Activated CD8-positive, alpha-beta memory T cell treated with anti-CD3 and anti-CD28 coated beads, Interleukin-2, amount 50 U/mL, for 24 hours (primary cell): Measurements from ENCODE around the gene TCEA3.

Source experiments
- DNase-seq: peaks from one replicate; pipeline ENCODE4 v3.0.0-alpha.2; 2020; ENCODE audit errors: extremely low read depth

TCEA3 gene

GRCh38 chr1:23446661-23447310 is 22.2 kb upstream of the TCEA3 start:
- DNase-seq: no peak

DNA sequence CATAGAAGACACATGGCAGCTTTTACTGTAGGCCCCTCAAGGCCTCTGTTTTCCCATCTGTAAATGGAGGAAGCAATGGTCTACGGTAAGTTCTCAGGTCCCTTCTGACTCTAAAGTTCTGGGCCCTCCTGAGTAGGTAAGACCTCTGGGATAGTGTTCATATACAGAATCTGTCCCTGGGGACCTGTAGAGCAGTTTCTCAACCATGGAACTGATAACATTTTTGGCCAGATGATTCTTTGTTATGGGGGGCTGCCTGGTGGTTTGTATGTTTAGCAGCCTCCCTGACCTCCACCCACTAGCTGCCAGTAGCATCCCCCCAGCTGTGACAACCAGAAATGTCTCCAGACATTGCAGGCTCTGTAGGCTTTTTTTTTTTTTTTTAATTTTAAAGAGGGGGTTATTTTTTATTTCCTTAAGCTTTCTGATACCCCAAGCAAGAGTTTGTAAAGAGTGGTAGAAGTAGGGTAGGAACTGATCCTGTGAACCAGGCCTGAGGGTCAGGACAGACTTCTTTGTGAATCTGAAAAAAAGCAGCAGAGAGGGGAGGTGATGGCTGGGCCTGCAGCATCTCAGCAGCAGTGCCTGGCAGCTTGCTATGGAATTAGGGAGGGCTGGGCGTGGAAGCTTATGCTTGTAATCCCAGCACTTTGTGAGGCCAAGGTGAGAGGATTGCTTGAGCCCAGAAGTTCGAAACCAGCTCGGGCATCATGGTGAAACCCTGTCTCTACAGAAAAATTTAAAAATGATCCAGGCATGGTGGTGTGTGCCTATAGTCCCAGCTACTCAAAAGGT is 20.2 kb upstream of the TCEA3 start:
- no peak for DNase-seq

DNA sequence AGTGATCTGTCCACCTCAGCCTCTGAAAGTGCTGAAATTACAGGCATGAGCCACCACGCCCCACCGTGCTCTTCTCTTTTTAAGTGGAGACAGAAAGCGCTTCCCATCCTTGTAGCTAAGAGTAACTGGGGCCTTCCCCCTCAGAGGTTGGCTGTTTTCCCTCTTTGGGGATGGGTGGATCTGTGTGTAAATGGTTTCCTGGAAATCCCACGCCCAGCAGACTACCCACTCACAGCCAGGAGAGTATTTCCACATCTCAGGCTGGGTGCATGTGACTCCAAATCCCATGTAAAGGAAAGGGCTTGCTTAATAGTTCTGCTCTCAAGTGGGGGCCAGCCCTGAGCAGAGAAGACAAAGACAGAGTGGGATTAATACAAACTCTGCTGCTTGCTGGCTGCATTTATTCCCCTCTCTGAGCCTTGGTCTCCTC is 19.6 kb upstream of the TCEA3 start:
- DNase-seq: no peak

DNA sequence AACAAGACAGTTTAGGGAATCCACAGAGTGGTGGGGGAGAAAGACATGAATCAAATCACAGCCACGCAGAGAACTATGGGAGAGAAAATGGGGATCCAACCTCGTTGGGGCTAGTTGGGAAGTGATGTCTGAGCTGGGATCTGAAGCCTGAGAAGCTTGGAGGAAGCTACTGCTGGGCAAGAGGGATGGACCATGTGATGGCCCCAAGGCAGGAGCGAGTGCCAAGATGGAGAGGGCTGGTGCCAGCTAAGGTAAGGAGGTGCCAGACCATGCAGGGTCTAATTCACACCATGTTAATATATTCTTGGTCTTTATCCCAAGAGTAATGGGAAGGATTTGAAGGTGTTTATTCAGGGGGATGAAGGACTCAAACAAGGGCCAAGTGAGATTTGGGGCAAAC is 18.2 kb upstream of the TCEA3 start:
- no peak for DNase-seq

- DNase-seq: no peak
Measured at GRCh38 chr1:23441446-23442148, 17.0 kb upstream of the TCEA3 start.

- no peak for DNase-seq
Measured at GRCh38 chr1:23438545-23438944, 14.0 kb upstream of the TCEA3 start.

GRCh38 chr1:23437355-23437664 is 12.8 kb upstream of the TCEA3 start:
- DNase-seq: no peak

- DNase-seq: no peak
Measured at GRCh38 chr1:23436520-23437354, 12.2 kb upstream of the TCEA3 start.

- DNase-seq: no peak
Measured at GRCh38 chr1:23434260-23434775, 9.8 kb upstream of the TCEA3 start.

DNA sequence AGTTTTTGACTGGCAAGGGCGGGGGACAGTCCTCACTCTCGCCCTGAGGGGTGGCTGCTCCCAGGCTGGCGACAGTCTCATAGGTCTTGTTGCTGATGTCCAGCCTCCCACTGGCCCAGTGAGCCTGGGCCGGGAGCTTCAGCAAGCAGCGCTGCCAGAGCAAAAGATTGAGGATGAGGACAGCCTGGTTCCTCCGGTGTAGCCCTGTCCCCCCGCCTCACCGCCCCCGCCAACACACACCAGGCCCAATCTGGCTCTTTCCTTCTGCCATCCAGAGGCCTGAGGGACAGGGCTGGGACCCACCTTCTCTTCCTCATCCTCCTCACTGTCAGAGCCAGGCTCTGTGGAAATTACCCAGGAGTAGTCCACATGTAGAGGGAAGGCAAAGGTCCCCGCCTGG is 8.6 kb upstream of the TCEA3 start:
- no peak for DNase-seq

DNA sequence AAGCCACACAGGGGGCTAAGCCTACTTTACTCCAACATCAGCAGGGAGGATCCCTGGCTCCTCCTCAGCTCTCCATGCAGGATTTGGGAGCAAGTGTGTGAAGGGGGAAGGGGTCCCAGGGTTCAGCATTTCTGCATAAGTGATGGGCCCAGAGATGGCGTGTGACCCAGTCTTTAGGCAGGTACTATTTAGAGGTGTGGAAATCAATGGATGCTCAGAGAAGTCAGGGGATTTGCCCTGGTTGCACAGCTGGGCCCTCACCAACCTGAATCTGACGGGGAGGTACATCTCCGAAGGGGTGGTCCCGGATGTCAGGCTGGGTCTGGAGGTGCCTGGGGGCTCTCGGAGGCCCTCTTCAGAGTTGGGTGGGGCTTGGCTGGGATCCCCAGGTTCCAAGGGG is 6.9 kb upstream of the TCEA3 start:
- no peak for DNase-seq

DNA sequence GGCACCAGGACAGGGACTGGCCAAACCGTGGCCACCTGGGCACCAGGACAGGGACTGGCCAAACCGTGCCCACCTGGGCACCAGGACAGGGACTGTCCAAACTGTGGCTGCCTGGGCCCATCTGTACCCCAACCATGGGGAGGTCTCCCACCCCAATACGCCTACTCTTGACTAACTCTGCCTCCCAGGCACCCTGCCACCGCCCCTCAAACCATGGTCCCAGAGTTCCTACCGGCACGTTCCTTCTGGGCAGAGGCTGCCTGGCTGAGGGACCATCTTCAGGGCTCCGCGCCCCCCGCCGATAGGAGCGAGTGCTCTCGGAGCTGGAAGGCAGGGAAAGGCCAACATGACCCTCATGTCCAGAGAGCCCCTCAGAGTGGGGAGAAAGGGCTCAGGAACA is 6.3 kb upstream of the TCEA3 start:
- DNase-seq: no peak

DNA sequence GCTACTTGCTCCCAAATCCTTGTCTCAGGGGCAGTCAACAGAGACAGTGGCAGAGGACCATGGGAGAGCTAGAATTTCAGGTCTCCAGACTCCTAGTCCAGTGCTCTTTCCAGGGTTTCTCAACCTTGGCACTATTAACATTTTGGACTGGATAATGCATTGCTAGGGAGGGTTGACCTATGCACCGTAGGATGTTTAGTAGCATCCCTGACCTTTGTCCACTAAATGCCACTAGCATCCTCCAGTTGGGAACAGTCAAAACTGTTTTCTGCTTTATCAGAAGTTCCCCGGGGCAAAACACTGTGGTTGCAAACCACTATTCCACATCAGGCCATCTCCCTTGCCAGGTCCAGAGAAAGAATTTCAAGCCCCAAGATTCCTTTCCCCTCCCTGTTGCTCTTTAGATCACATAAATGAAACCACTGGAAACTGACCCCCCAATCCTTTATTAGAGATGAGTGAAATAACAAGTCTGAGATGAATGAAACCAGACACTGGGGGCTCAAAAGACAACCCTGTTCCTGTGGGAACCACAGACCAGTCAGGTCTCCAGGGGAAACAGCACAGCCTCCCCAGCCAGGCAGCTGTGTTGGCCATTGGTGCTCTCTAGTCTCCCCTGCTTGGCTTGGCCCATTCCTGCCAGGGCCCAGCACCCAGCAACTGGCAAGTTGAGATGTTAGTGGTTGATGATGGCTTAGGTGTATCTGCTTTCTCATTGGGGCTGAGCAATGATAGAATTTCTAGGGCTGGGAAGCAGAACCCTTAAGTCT is 3.8 kb upstream of the TCEA3 start:
- DNase-seq: no peak

DNA sequence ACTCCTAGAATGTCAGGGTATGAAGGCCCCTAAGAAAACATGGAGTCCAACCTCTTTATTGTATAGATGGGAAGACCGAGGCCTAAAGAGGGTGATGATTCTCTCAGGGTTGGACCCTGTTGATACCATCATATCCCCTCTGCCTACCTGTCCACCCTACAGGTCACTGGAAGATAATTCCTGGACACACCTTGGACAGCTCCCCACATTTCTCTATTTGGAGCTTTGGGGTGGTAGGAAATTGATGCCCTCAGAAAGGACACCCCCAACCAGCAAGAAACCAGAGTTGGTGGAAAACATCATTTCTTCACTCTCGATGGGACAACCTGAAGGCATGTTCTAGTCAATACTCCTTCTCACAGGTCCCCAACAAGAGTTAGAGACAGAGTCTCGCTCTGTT is 3.0 kb upstream of the TCEA3 start:
- DNase-seq: no peak

GRCh38 chr1:23426828-23427227 is 2.3 kb upstream of the TCEA3 start:
- no peak for DNase-seq

- no peak for DNase-seq
Measured at GRCh38 chr1:23425193-23425494, 596 bp upstream of the TCEA3 start.

DNA sequence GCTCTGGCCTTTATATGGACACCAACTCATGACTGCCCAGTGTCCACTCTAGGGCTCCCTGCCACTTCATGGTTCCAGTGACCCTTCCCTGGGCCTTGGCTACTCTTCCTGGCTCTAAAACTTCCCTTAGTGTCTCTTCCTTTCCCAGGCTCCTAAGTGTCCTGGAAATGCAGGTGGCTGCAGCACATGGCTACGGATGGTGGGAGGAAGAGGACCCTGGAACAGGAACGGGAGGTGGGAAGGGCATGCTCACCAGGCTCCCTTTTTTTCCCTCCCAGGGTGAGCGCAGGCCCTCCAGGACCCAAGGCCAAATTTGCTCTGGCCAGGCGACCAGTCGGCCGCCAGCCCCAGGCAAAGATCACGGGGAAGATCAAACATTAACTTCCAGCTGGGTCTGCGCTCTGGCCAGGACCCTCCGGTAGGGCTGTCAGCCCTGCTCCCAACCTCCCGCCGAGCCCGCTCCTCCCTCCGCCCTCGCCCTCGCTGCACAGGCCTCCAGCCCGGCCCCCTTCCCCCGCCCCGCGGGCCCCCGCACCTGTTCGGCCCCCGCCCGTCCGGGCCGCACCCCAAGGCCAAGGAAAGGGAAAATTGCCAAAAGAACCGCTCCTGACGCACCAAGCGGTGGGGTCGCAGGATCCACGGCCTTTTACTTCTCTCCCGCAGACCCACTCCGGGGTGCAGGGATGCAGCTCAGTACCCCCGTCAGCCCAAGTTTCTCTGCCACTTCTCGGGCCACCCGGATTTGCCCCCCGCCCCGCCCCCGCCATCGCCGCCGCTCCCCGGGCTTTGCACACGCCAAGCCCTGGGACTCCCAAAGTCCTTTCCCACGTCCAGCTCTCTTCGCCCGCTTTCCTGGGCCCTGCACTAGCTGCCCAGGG is 894 bp downstream of the TCEA3 start:
- no peak for DNase-seq

DNA sequence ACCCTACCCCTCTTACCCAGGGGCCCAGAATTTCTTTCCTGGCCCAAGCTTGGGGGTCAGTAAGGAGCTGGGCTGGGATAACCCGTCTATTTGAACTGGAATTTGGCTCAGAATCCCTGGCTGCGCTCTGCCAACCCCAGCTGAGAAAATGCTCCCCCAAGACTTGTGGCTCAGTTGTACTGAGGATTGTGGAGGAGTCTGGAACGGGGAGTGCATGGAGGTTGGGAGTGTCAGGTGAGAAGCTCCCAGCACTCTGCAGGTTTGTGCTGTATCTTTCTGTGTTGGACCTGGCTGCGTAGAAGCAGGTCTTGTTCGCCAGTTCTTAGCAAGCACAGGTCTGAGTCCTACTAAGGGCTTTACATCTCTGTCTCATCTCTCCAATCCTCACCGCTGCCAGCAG is 1.6 kb downstream of the TCEA3 start:
- DNase-seq: no peak

- no peak for DNase-seq
Measured at GRCh38 chr1:23422241-23422877, 2.2 kb downstream of the TCEA3 start.

GRCh38 chr1:23421753-23422240 is 2.8 kb downstream of the TCEA3 start:
- DNase-seq: no peak
